Measurements from ENCODE around the gene ZNF417. TPM values are rescaled to one million over a fixed set of nuclear protein-coding genes. Genes with fewer than 3 reads are reported as not detected.

Gene ZNF417
- total and polyA plus RNA-seq, 2 of the 13 experiments (the other 11 are each of a cell fraction or from before 2014, with no cell fraction given), result 2.9 to 13.7 TPM

DNA sequence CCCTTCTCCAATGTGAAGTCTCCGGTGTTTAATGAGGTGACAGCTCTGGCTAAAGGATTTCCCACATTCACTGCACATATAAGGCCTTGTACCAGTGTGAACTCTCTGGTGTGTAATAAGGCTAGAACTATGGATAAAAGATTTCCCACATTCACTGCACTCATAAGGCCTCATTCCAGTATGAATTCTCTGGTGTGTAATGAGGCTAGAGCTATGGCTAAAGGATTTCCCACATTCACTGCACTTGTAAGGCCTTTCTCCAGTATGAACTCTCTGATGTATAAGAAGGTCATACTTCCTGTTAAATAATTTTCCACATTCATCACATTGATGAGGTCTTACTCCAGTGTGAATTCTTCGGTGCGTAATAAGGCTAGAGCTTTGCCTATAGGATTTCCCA is 25.2 kb upstream of the ZNF417 start (continued):
- TF ChIP-seq, protein P1, sequence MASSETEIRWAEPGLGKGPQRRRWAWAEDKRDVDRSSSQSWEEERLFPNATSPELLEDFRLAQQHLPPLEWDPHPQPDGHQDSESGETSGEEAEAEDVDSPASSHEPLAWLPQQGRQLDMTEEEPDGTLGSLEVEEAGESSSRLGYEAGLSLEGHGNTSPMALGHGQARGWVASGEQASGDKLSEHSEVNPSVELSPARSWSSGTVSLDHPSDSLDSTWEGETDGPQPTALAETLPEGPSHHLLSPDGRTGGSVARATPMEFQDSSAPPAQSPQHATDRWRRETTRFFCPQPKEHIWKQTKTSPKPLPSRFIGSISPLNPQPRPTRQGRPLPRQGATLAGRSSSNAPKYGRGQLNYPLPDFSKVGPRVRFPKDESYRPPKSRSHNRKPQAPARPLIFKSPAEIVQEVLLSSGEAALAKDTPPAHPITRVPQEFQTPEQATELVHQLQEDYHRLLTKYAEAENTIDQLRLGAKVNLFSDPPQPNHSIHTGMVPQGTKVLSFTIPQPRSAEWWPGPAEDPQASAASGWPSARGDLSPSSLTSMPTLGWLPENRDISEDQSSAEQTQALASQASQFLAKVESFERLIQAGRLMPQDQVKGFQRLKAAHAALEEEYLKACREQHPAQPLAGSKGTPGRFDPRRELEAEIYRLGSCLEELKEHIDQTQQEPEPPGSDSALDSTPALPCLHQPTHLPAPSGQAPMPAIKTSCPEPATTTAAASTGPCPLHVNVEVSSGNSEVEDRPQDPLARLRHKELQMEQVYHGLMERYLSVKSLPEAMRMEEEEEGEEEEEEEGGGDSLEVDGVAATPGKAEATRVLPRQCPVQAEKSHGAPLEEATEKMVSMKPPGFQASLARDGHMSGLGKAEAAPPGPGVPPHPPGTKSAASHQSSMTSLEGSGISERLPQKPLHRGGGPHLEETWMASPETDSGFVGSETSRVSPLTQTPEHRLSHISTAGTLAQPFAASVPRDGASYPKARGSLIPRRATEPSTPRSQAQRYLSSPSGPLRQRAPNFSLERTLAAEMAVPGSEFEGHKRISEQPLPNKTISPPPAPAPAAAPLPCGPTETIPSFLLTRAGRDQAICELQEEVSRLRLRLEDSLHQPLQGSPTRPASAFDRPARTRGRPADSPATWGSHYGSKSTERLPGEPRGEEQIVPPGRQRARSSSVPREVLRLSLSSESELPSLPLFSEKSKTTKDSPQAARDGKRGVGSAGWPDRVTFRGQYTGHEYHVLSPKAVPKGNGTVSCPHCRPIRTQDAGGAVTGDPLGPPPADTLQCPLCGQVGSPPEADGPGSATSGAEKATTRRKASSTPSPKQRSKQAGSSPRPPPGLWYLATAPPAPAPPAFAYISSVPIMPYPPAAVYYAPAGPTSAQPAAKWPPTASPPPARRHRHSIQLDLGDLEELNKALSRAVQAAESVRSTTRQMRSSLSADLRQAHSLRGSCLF (CRISPR knock-in tag; IDR thresholded peaks at IDR 0.05; ENCODE audit: borderline replicate concordance), result no peak
- TF ChIP-seq NRL (CRISPR knock-in tag; IDR thresholded peaks at IDR 0.05; ENCODE audit: borderline replicate concordance) (no peak), ZNF839 (CRISPR knock-in tag; IDR thresholded peaks at IDR 0.05; ENCODE audit: borderline replicate concordance) (no peak)

DNA sequence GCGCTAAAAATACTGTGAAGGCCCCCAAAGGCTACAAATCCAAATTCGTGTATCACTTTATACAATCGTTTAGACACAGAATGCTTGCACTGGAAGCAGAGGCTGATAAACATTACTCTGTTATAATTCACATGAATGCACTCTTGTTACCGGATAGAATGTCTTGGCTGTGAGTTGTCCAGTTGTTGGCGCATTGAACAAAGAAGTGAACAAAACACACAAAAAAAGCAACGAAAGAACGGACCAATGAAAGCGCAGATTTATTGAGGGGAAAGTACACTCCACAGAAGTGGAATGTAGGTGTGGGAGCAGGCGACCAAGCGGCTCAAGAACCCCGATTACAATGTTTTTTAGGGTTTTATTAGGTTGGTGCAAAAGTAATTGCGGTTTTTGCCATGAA is 19.3 kb upstream of the ZNF417 start:
- Histone ChIP-seq H3K36me3 (replicated peaks in 1 of 2; ENCODE audit: control insufficient read depth in 1 of 2, insufficient read depth in 2 of 2, low read length in 2 of 2) (peaks cover 0 to 5% of the 10 kb centered on the region in 2 experiments; a peak in 1 of 5 replicates), H3K9me3 (ENCODE audit: low read length) (peaks cover 50% of the 10 kb centered on the region), H3K4me1 (ENCODE audit: insufficient read depth, low read length) (no peaks in the 10 kb centered on the region), H3K79me2 (ENCODE audit: insufficient read depth, low read length) (no peaks in the 10 kb centered on the region), H3K27ac (ENCODE audit: extremely low read length, insufficient read depth, low read length) (no peak overlapping the region), H3K4me3 (replicated peaks in 1 of 3; ENCODE audit: insufficient read depth in 1 of 3, low read depth in 2 of 3, low read length in 3 of 3) (no peak overlapping the region), H4K20me1 (ENCODE audit: insufficient read depth, low read length) (no peaks in the 10 kb centered on the region), H3K9ac (ENCODE audit: insufficient read depth, low read depth, low read length) (no peak overlapping the region), H2AFZ (ENCODE audit: low read length) (no peak overlapping the region), H3K27me3 (ENCODE audit: control insufficient read depth in 1 of 2, insufficient read depth in 2 of 2, low read length in 2 of 2) (no peaks in the 10 kb centered on the region), H3K4me2 (ENCODE audit: low read depth, low read length) (no peak overlapping the region)
- TF ChIP-seq ZBTB20 (CRISPR knock-in tag; IDR thresholded peaks at IDR 0.05; ENCODE audit: borderline replicate concordance, low read depth) (no peak), ZNF589 (CRISPR knock-in tag; conservative IDR thresholded peaks at IDR 0.05) (no peak)
- TF ChIP-seq, protein P2, sequence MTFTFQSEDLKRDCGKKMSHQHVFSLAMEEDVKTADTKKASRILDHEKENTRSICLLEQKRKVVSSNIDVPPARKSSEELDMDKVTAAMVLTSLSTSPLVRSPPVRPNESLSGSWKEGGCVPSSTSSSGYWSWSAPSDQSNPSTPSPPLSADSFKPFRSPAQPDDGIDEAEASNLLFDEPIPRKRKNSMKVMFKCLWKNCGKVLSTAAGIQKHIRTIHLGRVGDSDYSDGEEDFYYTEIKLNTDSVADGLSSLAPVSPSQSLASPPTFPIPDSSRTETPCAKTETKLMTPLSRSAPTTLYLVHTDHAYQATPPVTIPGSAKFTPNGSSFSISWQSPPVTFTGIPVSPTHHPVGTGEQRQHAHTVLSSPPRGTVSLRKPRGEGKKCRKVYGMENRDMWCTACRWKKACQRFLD (CRISPR knock-in tag; IDR thresholded peaks at IDR 0.05; ENCODE audit: borderline replicate concordance), result no peak
- DNase-seq (ENCODE audit: low spot score), result no peak
- 90% methylated on average over 12 of the region's 12 CpGs for WGBS (ENCODE audit: low lambda C conversion rate)
- POLR2A ChIA-PET, result no interaction called here
- CTCF ChIA-PET (ENCODE audit: low intra/inter-chr PET ratio, low total read pairs), result no interaction called here
- no peak for ATAC-seq
- in situ Hi-C loops (cut with HindIII; ENCODE audit: extremely low pct_ligation_motif_present, low pct_unique_long_range_greater_than_20kb), result no loop called here
- BruUV-seq (replicated peaks), result no TSS peak
- no peak for FAIRE-seq
- intact Hi-C loops (cut with micrococcal nuclease; ENCODE audit: unreplicated experiment), result no loop called here

Measured in HepG2 (cell line).